ENCODE measurements around the gene ALX4. TPM values are rescaled to one million over a fixed set of nuclear protein-coding genes. Genes with fewer than 3 reads are reported as not detected.

The ALX4 gene
- total and polyA plus RNA-seq, 2 of the 8 experiments (the other 6 are each of a cell fraction or from before 2014, with no cell fraction given) = not detected

DNA sequence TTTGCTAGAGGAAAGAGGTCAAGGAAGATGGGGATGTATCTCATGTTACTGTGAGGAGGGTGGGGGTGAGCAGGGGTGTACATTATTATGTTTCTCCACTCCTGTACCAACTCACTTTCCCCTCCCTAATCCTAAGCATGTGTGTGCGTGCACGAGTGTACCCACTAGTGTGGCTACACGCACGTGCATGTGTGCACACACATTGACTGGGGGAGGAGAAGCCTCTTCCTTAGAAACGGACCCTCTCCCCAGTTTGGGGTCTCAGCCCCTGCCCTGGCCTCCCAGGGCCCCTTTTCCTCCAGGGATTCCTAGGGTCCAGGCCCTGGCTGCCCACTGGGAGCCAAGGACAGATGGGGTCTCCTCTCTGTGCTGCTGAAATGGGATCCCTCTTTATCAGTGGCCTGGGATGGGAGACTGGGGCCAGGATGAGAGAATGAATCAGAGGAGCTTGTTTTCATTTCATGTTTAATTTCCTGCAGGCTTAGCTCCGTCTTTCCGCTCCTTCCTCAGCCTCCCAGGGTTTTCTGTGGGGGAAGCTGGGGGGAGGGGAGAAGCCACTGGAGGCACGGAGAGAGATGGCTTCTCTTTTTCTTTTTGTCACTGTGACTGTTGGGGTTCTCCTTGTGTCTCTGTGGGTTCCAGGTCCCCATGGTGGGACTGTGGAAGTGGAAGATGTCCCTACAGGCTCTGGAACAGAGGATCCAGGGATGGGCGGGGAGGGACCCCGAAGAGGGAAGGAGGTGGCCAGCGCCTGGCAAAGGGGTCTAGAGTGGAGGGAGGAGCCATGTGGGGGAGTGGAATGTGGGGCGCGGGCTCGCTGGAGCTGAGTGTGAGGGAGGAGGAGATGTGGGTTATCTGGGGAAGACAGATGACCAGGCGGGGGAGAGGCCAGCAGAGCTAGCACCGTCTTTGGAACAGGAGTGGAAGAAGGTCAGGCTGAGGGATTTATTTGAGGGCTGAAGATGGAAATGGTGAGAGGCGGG is 40.3 kb downstream of the ALX4 start:
- POLR2A ChIA-PET (ENCODE audit: partially characterized antibody) = no interaction called here
- no peak overlapping the region for H3K4ac ChIP-seq (replicated peaks; ENCODE audit: insufficient read length, low read depth, low read length)
- no peaks in the 10 kb centered on the region for H3K79me1 ChIP-seq (ENCODE audit: low read depth, low read length)
- H2BK20ac ChIP-seq (ENCODE audit: low read length) = no peak overlapping the region
- no peak overlapping the region; the same call in 1 of the 2 replicates for H4K8ac ChIP-seq (ENCODE audit: extremely low read depth, insufficient read depth, low read length)
- H3K14ac ChIP-seq (ENCODE audit: insufficient read length) = no peak overlapping the region
- H3K4me2 ChIP-seq (ENCODE audit: insufficient read depth in 1 of 2, low read depth in 2 of 2, low read length in 2 of 2) = no peak overlapping the region
- no peak overlapping the region for H4K5ac ChIP-seq (ENCODE audit: insufficient read length, low read depth, low read length)
- H4K91ac ChIP-seq (replicated peaks; ENCODE audit: insufficient read length, low read length) = no peak overlapping the region
- 90% methylated on average over 12 of the region's 17 CpGs; no CpG with 5 or more reads in 1 of the 2 experiments for WGBS, 2 experiments (ENCODE audit: extremely low coverage in 1 of 2, insufficient coverage in 1 of 2, insufficient read length in 1 of 2, insufficient replicate concordance in 2 of 2, low coverage in 1 of 2, low lambda C conversion rate in 2 of 2, missing lambda C conversion rate in 1 of 2)
- no peaks in the 10 kb centered on the region for H3K9me3 ChIP-seq (ENCODE audit: insufficient read depth in 2 of 2, low read depth in 1 of 2, low read length in 1 of 2)
- no peak overlapping the region for H3K4me3 ChIP-seq (ENCODE audit: extremely low read depth in 1 of 4, insufficient read depth in 2 of 4, low read depth in 3 of 4, low read length in 4 of 4)
- no peak overlapping the region for H3K27ac ChIP-seq (ENCODE audit: low read depth, low read length)
- H2AK5ac ChIP-seq (ENCODE audit: low read depth, low read length) = no peak overlapping the region
- H3K23me2 ChIP-seq (ENCODE audit: low read depth, low read length) = peaks cover 6% of the 10 kb centered on the region; the same call in 1 of the 2 replicates
- H2BK12ac ChIP-seq (ENCODE audit: low read depth, low read length) = no peak overlapping the region
- H4K20me1 ChIP-seq (replicated peaks in 1 of 2; ENCODE audit: control insufficient read depth in 1 of 2, insufficient read depth in 2 of 2, low read length in 2 of 2) = no peaks in the 10 kb centered on the region
- H2BK15ac ChIP-seq (ENCODE audit: low read length) = no peak overlapping the region
- H3K36me3 ChIP-seq (ENCODE audit: control insufficient read depth in 2 of 4, insufficient read depth in 4 of 4, low read length in 3 of 4) = no peaks in the 10 kb centered on the region
- no peak for DNase-seq (ENCODE audit: low read depth in 1 of 2, low spot score in 2 of 2)
- H2BK120ac ChIP-seq (replicated peaks; ENCODE audit: low read depth, low read length) = no peak overlapping the region
- FAIRE-seq = no peak
- no peak overlapping the region for H3K23ac ChIP-seq (ENCODE audit: insufficient read length)
- no peaks in the 10 kb centered on the region; a peak in 2 of 7 replicates for H3K4me1 ChIP-seq (replicated peaks in 1 of 4; ENCODE audit: control insufficient read depth in 3 of 4, insufficient read depth in 4 of 4, low read length in 3 of 4)
- H2BK5ac ChIP-seq (ENCODE audit: low read depth, low read length) = no peak overlapping the region
- no peaks in the 10 kb centered on the region for H3K79me2 ChIP-seq (ENCODE audit: control insufficient read depth in 1 of 2, insufficient read depth in 2 of 2, low read length in 2 of 2)
- H2AFZ ChIP-seq (ENCODE audit: low read length) = no peak overlapping the region
- CTCF ChIA-PET (ENCODE audit: partially characterized antibody) = interaction anchor here (0.6 to 4.2 kb wide), 5 partner anchors 12 to 131 kb away, joined by 3 to 20 read pairs (median 3); no protein-coding TSS in a partner anchor
- H3K9ac ChIP-seq (replicated peaks in 1 of 4; ENCODE audit: extremely low read depth in 1 of 4, low read depth in 3 of 4, low read length in 3 of 4) = no peak overlapping the region
- no peak overlapping the region for H3K56ac ChIP-seq (replicated peaks; ENCODE audit: insufficient read length, low read depth, low read length)
- H3K18ac ChIP-seq (ENCODE audit: extremely low read depth, low read length) = no peak overlapping the region
- no peaks in the 10 kb centered on the region for H3K27me3 ChIP-seq (replicated peaks in 1 of 4; ENCODE audit: control insufficient read depth in 3 of 4, extremely low read depth in 1 of 4, insufficient read depth in 3 of 4, low read length in 3 of 4)
- no peak for TF ChIP-seq FOSL1 (IDR thresholded peaks at IDR 0.05; ENCODE audit: insufficient read depth, low read depth, low read length)
- no peak for TF ChIP-seq ZNF274 (IDR thresholded peaks at IDR 0.05; ENCODE audit: borderline replicate concordance, extremely low read depth, low read length)
- TF ChIP-seq EGR1 (IDR thresholded peaks at IDR 0.05; ENCODE audit: borderline replicate concordance, low read depth, low read length) = no peak
- TF ChIP-seq SUZ12 (IDR thresholded peaks at IDR 0.05; ENCODE audit: low read length) = no peak
- no peak for TF ChIP-seq TAF7 (optimal IDR thresholded peaks at IDR 0.05; ENCODE audit: borderline replicate concordance, low read depth, low read length)
- no peak for TF ChIP-seq SIRT6 (IDR thresholded peaks at IDR 0.05; ENCODE audit: low read length)
- no peak for TF ChIP-seq EP300 (IDR thresholded peaks at IDR 0.05; ENCODE audit: borderline replicate concordance in 1 of 2, low read depth in 2 of 2, low read length in 2 of 2)
- TF ChIP-seq POLR2A (IDR thresholded peaks at IDR 0.05; ENCODE audit: control extremely low read depth in 1 of 2, low read depth in 2 of 2, low read length in 2 of 2) = no peak
- no peak for TF ChIP-seq CHD1 (IDR thresholded peaks at IDR 0.05; ENCODE audit: low read depth, low read length)
- TF ChIP-seq TBP (IDR thresholded peaks at IDR 0.05; ENCODE audit: low read depth, low read length) = no peak
- no peak for TF ChIP-seq JUND (IDR thresholded peaks at IDR 0.05; ENCODE audit: low read length)
- TF ChIP-seq RNF2 (IDR thresholded peaks at IDR 0.05; ENCODE audit: borderline replicate concordance, low read depth, low read length, missing control alignments, poor library complexity, severe bottlenecking) = no peak
